NCI-H1694 (cell line): ENCODE results near the gene WDR20.
"Not testable (repeated sequence)": the region's sequence is repeated elsewhere in the genome, so short reads cannot be mapped to it uniquely, and the experiment has no call there.

Experiments used
- DNase-seq: peaks from one replicate; lab custom pipeline; 2025; lab: John Stamatoyannopoulos, UW

Gene WDR20, protein sequence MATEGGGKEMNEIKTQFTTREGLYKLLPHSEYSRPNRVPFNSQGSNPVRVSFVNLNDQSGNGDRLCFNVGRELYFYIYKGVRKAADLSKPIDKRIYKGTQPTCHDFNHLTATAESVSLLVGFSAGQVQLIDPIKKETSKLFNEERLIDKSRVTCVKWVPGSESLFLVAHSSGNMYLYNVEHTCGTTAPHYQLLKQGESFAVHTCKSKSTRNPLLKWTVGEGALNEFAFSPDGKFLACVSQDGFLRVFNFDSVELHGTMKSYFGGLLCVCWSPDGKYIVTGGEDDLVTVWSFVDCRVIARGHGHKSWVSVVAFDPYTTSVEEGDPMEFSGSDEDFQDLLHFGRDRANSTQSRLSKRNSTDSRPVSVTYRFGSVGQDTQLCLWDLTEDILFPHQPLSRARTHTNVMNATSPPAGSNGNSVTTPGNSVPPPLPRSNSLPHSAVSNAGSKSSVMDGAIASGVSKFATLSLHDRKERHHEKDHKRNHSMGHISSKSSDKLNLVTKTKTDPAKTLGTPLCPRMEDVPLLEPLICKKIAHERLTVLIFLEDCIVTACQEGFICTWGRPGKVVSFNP

DNA sequence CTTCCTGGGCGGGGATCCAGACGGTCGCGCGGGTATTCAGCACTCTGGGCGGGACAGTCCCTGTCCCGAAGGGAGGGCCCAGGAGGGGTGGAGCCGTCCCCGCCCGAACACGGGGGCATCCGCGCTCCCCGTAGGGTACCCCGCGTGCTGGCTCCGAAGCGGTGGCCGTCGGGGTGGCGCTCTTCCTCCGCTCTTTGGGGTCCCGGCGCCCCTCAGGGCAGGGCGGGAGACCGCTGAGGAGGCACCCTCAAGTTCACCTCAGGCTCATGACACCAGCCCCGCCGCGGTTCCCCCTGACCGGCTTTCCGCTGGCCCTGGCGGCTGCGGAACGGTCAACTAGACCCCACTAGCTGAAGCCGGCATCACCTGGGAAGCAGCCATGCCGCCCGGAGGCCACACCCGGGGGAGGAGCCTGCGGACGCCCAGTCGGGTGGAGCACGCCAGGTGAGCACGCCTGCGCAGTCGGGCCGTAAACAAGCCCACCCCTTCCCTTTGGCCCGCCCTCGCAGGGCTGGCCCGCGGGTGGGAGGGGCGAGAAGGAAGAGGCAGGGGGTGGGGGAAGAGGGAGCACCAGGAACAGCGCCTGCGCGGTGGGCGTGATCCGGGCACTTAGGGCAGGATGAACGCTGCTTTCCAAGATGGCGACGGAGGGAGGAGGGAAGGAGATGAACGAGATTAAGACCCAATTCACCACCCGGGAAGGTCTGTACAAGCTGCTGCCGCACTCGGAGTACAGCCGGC, at the start of gene WDR20:
WDR20 (plus strand) TSS at position 612 of the 741 bp plus-strand sequence; CDS start at position 639, 27 bp downstream.
- peak; percentile 100 for DNase-seq

DNA sequence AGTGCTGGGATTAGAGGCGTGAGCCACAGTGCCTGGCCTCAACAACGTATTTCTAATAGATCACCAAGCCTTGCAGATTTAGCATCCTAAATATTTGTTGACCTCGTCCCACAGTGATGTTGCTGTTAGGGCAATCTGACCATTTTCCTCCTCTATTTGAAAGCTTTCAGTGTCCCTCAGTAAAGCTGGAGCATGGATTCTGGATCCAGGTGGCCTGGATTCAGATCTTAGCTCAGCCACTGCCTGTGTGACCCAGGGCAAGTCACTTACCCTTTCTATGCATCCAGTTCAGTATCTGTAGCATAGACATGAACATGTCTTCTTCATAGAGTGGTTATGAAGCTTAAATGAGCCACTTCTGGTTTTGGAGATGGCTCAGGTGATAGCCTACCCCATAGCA, 49.0 kb upstream of the WDR20 start:
- no peak for DNase-seq

DNA sequence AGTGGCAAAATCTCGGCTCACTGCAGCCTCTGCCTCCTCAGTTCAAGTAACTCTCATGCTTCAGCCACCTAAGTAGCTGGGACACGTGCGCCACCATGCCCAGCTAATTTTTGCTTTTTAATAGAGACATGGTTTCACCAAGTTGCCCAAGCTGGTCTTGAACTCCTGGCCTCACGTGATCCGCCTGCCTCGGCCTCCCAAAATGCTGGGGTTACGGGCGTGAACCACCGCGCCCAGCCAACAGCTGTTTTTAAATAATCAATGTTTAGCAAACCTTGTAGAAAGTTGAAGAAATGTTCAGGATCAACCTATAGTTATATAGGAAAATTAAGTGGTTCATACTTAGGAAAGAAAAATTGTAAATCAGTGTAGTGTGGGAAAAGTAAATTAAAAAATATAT, 46.9 kb upstream of the WDR20 start:
- no peak for DNase-seq

DNA sequence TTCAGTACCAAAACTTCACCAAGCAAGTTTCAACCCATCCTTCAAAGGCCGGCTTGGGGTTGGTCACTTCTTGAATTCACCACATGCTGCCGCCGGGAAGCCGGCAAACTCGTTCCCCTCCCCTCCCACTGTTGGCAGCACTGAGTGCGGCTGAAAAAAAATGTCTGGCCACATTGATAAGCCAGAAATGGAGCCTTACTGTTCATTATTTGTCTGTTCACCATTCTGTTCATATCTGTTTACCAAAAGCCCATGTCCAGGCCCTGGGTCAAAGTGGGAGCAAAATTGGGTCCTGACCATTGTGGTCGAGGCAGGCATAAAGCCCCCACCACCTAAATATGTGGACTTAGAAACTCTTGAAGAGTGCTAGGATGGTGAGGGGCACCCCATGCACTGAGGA, 45.6 kb upstream of the WDR20 start:
- DNase-seq = no peak

DNA sequence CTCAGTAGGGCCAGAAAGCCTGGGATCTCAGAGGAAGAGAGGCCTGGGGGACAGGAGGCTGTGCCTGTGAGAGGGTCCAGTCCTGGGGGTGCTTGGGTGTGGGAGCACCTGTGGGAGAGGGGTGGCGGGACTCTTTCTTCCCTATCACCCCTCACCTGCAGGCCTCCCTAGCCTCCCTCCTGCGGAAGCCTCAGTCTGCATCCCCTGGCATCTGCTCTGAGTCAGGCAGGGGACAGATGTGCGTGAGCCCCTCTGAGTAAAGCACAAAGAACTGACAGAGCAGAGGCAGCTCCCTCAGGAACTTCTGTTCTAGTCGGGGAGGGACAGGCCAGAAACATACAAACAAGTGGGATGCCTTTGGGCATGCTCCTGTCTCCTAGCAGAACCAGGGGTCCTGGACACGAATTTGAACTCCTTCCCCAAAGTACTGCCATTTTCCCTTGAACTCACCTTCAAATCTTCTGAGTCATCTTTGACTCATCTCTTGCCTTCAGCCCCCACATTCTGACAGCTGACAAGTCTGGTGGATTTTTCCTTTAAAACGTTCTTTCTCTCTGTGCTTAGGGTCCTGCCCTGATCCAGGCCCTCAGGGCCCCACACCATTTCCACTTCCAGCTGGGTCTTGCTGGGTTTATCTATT, 44.3 kb upstream of the WDR20 start:
- no peak for DNase-seq

DNA sequence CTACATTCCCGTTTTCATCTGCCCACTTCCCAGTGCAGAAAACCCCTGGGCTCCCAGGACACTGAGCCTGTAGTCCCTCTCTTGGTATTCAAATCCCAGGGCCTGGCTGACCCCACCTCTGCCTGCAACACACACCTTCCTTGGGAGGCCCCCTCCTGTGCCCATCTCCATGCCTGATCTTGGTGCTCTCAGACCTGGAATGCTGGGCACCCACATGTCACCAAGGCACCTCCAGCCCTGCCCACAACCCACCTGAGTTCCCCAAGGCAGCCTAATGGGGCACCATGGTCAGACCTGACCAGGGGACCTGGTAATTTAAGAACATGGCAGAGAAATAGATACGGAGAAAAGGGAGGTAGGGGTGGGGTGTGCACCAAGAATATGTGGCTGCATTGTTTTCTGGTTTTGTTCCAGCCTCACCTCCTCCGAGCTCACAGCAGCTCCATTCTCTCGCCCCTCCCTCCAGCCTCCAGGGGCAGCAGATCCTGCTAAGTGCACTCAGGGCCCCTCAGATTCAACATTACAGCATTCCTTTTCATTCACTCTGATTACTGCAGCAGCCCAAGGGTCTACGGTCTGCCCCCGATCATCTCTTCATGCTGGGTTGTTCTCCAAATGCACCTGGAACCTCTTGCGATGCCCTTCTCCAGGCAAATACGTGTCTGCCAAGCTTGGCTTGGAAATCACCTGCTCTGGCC, 43.7 kb upstream of the WDR20 start:
- DNase-seq = no peak

DNA sequence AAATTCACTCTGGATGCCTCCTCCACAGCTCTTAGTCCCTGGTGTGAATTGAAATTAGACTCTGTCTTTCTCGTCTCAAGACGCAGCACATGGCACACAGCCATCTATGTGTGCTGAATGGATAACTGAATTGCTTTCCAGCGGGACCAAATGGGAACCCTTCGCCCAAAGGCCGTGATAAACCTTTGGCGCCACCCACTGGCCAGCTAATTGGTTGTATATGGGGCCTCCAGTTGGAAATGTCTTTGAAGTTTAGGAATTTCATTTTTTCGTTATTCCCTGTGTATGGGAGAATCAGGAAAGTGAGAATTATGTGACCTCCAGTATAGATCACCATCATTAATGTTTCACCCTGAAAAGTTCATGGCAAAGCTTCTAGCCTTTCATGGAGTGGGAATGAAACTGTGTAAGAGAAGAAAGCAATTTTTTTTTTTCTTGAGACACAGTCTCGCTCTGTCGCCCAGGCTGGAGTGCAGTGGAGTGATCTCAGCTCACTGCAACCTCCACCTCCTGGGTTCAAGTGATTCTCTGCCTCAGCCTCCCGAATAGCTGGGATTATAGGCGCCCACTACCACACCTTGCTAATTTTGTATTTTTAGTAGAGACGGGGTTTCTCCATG, 43.0 kb upstream of the WDR20 start:
- peak; percentile 96 for DNase-seq

DNA sequence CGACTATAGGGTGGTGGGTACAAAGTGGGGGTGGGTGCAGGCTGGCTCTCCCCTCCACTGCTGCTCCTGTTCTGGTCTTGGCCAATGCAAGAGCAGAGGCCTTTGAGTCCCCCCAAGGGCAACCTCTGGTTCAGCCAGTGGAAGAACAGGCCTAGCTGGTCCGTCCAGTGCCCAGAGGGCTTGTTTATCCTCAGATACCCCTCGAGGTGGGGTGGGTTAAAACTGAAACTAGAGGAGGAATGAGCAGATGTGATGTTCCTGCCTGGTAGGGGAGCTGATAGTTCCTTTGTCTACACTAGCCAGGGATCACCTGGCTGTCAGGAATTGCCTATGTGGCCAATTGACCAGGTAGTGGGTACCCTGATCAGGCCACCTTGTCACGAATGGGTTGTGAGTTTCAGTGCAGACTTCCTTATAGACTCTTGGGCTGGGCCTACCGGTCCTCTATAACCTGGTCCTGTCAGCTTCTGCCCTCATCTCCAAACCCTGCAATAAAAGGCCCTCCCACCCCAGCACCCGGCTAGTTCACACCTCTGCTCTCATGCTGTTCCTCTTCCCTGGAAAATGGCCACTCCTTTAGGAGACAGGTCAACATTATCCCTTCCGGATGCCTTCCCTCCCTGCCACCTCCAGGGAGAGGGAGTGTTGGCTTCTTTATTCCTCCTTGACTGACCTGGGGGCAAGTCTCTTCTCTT, 42.1 kb upstream of the WDR20 start:
- no peak for DNase-seq

DNA sequence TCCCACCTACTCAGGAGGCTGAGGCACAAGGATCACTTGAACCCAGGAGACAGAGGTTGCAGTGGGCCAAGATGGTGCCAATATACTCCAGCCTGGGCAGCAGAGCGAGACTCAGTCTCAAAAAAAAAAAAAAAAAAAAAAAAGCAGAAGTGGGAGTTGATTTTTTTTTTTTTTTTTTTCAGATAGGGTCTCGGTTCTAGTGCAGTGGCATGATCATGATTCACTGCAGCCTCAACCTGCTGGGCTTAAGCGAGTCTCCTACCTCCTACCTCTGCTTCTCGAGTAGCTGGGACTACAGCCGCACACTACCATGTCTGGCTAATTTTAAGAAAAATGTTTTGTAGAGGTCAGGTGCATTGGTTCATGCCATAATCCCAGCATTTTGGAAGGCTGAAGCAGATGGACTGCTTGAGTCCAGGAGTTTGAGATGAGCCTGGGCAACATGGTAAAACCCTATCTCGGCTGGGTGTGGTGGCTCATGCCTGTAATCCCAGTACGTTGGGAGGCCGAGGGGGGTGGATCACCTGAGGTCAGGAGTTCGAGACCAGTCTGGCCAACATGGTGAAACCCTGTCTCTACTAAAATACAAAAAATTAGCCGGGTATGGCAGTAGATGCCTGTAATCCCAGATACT, 36.5 kb upstream of the WDR20 start:
- DNase-seq = no peak

DNA sequence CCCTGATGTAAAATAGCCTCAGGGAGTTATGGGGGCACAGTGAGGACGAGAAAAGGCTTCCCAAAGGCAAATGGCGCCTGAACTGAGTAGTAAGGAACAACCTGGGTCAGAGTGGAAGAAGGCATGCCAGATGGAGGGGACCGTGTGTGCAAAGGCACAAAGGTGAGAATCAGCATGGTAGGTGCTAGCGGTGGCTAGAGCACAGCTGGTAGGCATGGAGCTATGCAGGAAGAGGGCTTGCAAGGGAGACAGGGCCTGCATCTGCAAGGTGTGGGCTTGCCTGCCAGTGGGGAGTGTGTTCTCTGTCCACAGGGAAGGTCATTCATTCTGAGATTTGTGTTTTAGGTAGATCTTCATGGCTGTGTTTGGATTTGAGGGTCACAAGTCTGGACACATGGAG, 34.3 kb upstream of the WDR20 start:
- no peak for DNase-seq

DNA sequence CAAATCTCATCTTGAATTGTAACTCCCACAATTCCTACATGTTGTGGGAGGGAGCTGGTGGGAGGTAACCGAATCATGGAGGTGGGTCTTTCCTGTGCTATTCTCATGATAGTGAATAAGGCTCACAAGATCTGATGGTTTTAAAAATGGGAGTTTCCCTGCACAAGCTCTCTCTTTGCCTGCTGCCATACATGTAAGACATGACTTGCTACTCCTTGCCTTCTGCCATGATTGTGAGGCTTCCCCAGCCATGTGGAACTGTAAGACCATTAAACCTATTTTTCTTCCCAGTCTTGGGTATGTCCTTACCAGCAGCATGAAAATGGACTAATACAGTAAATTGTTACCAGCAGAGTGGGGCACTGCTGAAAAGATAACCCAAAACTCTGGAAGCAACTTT, 30.4 kb upstream of the WDR20 start:
- DNase-seq = not testable (repeated sequence)

DNA sequence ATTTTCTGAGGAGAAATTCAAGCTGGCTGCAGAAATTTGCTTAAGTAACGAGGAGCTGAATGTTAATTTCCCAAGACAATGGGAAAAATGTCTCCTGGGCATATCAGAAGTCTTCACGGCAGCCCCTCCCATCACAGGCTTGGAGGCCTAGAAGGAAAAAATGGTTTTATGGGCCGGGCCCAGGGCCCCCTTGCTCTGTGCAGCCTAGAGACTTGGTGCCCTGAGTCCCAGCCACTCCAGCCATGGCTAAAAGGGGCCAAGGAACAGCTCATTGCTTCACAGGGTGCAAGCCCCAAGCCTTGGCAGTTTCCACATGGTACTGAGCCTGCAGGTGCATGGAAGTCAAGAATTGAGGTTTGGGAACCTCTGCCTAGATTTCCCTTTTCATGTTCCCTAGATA, 28.6 kb upstream of the WDR20 start:
- DNase-seq = no peak

DNA sequence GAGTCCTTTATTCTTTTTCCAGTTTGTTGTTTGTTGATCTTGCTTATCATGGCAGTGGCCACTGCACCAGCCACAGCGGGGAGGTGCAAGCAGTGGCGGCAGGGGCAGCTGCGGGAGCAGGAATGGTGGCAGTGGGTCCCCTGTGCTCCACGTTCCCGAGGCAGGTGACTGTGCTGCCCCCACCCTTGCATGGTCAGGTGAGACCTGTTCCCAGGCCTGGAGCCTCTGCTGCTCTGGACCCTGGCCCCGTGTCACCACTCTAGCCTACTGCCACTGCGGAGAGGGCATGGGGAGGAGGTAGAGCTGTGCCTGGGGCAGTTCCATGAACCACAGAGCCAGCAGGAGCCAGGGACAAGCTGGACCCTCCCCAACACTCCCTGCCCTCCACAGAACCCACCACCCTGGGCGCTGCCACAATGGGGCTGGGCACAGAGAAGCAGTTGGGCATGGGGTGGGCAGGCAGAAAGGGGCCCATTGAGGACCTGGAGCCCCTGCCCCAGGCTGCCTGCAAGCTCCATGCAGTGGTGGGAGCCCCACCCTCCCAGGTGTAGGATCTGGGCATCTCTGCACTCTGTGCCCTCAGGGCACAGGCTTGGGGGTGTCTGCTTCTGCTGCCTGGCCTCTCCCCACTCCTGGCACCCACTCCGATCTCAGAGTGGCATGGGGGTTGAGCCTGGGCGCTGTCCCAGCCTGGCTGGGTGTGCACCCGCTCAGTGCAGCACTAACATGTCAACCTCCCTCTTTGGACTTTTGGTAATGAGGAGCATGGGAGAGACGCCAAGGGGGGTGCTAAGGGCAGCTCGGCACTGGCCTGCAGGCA, 23.1 kb upstream of the WDR20 start:
- DNase-seq = no peak

DNA sequence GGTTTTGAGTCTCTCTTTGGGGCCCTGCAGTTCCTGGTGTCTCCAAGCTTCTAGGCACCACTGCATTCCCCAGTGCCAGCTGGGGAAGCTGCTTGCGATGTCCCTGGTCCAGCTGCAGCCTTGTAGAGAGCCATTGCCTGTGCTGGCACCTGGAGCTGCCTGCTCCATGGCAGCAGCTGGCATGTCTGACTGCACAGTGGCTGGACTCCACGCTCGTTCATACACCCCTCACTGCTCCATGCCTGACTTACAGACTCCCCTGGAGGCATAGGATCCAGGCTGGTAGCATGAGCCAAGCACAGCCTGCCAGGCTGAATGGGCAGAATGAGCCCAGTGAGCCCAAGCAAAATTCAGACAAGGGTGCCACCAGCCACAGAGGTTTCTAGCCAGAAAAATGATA, 21.8 kb upstream of the WDR20 start:
- no peak for DNase-seq

DNA sequence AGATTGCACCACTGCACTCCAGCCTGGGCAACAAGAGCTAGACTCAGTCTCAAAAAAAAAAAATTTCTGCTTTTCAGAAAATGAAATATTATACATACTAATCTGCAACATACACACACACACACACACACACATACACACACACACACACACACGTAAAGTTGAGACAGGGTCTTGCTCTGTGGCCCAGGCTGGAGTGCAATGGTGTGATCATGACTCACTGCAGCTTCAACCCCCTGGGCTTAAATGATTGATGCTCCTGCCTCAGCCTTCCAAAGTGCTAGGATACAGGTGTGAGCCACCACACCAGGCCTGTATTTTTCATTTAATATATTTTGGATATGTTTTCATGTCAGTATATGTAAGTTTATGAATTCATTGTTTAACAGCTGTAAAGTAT, 18.8 kb upstream of the WDR20 start:
- no peak for DNase-seq

DNA sequence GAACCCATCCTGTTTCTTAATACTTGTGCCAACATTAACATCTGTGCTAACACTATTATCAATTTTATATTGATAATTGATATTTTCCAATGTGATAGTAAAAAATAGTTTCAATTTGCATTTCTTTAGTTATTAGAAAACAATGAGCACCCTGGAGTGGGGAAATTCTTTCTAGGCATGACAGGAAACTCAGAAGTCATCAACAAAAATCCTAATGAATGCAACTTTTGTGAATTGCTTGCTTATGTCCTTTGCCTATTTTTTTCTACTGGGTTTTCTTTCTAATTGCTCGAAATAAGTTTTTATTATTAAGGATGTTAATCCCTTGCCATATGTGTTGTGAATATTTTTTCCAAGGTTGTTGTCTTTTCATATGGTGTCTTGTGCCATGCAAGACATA, 18.1 kb upstream of the WDR20 start:
- DNase-seq = no peak

DNA sequence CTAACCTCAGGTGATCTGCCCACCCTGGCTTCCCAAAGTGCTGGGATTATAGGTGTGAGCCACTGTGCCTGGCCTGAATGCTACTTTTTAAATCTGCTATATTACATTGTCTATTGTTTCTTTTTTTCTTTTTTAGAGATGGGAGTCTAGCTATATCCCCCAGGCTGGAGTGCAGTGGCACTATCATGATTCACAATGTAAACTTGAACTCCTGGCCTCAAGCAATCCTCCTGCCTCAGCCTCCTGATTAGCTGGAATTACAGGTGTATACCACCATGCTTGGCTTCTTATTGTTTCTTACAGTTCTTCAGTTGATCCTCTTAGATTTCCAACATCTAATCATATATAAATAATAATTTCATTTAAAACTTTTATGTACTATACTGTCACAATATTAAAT, 15.3 kb upstream of the WDR20 start:
- no peak for DNase-seq

DNA sequence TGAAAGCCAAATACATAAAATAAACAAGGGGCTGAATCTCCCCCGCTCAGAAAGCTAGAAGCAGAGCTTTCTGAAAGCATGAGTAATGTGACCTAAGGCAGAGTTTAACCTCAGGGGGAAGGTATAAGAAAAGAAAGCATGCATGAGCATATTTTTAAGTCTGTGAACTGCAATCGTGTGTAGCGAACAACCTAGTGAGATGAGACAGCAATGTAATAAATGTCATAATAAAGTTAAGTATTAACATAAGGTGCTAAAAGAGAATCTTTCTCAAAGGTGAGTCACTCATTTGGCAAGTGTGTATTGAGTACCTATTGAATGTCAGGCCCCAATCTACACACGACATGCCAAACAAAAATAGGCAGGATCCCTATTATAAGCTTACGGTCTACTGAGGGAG, 14.2 kb upstream of the WDR20 start:
- DNase-seq = no peak

DNA sequence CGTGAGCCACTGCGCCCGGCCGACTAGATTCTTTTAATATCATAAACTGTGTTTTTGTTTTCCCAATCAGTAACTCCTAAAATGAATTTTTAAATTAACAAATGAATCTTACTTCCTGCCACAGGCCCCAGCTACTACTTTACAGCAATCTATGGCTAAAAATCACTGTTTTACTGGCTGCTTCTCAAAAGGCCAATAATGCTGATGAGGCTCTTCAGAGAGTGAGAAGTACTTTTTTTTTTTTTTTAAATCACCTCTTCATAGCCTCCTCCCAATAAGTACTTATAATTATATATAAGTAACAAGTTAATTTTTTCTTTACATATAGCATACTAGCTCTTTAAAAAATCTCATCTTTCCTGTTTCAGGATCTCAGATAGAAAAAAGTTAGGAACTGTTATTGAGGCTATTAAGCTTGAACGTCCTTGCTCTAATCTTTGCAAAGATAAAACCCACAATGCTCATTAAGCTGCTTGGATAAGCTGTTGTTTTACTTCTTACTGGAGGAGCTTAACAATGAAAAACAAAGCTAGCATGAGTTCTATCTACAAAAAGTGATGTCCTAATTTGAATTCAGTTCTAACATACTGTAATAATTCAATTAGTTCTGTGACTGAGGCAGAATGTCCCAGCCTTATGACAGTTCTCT, 12.8 kb upstream of the WDR20 start:
- DNase-seq = no peak
